IMR-90 (cell line): ENCODE measurements around the gene DYNC2LI1.

ENCODE experiments used
- MAFK ChIP-seq: IDR thresholded peaks from 2 replicates; pipeline ENCODE4 v1.6.1; 2012; ENCODE audit warnings: low read depth, low read length, improper control_type of control experiment
- RFX5 ChIP-seq: IDR thresholded peaks from 2 replicates; pipeline ENCODE4 v1.8.0; 2012; ENCODE audit warnings: low read depth, mild to moderate bottlenecking, low read length, moderate library complexity
- TF ChIP-seq, protein P1 (sequence below): conservative IDR thresholded peaks from 2 replicates; pipeline ENCODE4 v1.5.1; 2012; ENCODE audit warnings: mild to moderate bottlenecking, low read depth, low read length, improper control_type of control experiment

GRCh38 chr2:43824512-43824911 lies 50.7 kb downstream of the DYNC2LI1 start:
- TF ChIP-seq RFX5 (no peak), MAFK (no peak)
- TF ChIP-seq, protein P1, sequence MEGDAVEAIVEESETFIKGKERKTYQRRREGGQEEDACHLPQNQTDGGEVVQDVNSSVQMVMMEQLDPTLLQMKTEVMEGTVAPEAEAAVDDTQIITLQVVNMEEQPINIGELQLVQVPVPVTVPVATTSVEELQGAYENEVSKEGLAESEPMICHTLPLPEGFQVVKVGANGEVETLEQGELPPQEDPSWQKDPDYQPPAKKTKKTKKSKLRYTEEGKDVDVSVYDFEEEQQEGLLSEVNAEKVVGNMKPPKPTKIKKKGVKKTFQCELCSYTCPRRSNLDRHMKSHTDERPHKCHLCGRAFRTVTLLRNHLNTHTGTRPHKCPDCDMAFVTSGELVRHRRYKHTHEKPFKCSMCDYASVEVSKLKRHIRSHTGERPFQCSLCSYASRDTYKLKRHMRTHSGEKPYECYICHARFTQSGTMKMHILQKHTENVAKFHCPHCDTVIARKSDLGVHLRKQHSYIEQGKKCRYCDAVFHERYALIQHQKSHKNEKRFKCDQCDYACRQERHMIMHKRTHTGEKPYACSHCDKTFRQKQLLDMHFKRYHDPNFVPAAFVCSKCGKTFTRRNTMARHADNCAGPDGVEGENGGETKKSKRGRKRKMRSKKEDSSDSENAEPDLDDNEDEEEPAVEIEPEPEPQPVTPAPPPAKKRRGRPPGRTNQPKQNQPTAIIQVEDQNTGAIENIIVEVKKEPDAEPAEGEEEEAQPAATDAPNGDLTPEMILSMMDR, result no peak
